Fibroblast of villous mesenchyme (primary cell): Measurements from ENCODE around the gene ARHGEF37. TPM values are rescaled to one million over a fixed set of nuclear protein-coding genes. Genes with fewer than 3 reads are reported as not detected.

Experiments
- DNase-seq: peaks from one replicate; pipeline ENCODE4 v3.0.0-alpha.2; 2010; ENCODE audit warnings: low read depth
- H3K4me3 ChIP-seq: 2 replicates; pipeline ENCODE4 v1.5.1; 2011; ENCODE audit warnings: low read depth, mild to moderate bottlenecking, low read length
- CTCF ChIP-seq: IDR thresholded peaks from 2 replicates; pipeline ENCODE4 v1.5.1; 2012; ENCODE audit warnings: low read depth, mild to moderate bottlenecking, low read length; ENCODE audit not compliant: insufficient read depth
- total RNA-seq: library from RNA; depleted of rRNA; stranded (reverse); fragments of >200 nt; gene quantifications from 2 replicates; pipeline ENCODE4 v1.2.3, GENCODE V29; 2012

The ARHGEF37 gene
- total RNA-seq, 1 donor = 0.43 TPM

GRCh38 chr5:149652697-149653096 lies 71.4 kb downstream of the ARHGEF37 start:
- no peak overlapping the region for H3K4me3 ChIP-seq
- TF ChIP-seq CTCF = no peak
- no peak for DNase-seq

- no peak overlapping the region for H3K4me3 ChIP-seq
- TF ChIP-seq CTCF = no peak
Observed at GRCh38 chr5:149654231-149654630, 72.9 kb downstream of the ARHGEF37 start.

GRCh38 chr5:149654883-149655505 lies 73.7 kb downstream of the ARHGEF37 start:
- DNase-seq = no peak
- TF ChIP-seq CTCF = no peak
- no peak overlapping the region for H3K4me3 ChIP-seq

More at GRCh38 chr5:149654231-149654630, 72.9 kb downstream of the ARHGEF37 start:
- no peak for DNase-seq

GRCh38 chr5:149656576-149657182 lies 75.4 kb downstream of the ARHGEF37 start:
- DNase-seq = peak; percentile 17
- peak; percentile 65 for TF ChIP-seq CTCF
- no peak overlapping the region for H3K4me3 ChIP-seq

GRCh38 chr5:149657324-149657723 lies 76.0 kb downstream of the ARHGEF37 start:
- no peak for TF ChIP-seq CTCF
- DNase-seq = no peak
- H3K4me3 ChIP-seq = no peak overlapping the region

GRCh38 chr5:149658299-149658698 lies 77.0 kb downstream of the ARHGEF37 start:
- TF ChIP-seq CTCF = no peak
- H3K4me3 ChIP-seq = no peak overlapping the region
- no peak for DNase-seq
